Naive B cell (primary cell): ENCODE measurements around the gene NPLOC4. TPM values are rescaled to one million over a fixed set of nuclear protein-coding genes. Genes with fewer than 3 reads are reported as not detected.
A peak's percentile ranks its signal among the peaks of the same experiment; 100 is the strongest.

Experiments
- ATAC-seq, 2 donors: fragments of 150-1000 bp; cut with Tn5 transposase; 2 replicates each; pipeline ENCODE4 v1.10.0; 2021; ENCODE audit warnings: low read depth in 2 of 2, mild to moderate bottlenecking in 2 of 2, moderate library complexity in 2 of 2
- DNase-seq: peaks from one replicate; pipeline ENCODE4 v3.0.0; 2022
- H3K27ac Mint-ChIP-seq, 6 donors: one replicate each; pipeline ENCODE4 v1.8.0; 2020 to 2022; ENCODE audit warnings: mild to moderate bottlenecking in 6 of 6, mixed read lengths in 6 of 6, moderate library complexity in 5 of 6, inconsistent platforms in 2 of 6
- H3K27me3 Mint-ChIP-seq, 3 donors: one replicate each; pipeline ENCODE4 v1.8.0; 2021 to 2022; ENCODE audit warnings: mixed read lengths in 3 of 3, mild to moderate bottlenecking in 1 of 3
- H3K36me3 Mint-ChIP-seq, 2 donors: one replicate each; pipeline ENCODE4 v1.8.0; 2020 to 2022; ENCODE audit warnings: mixed read lengths in 2 of 2, inconsistent platforms in 1 of 2, mild to moderate bottlenecking in 1 of 2
- H3K4me1 Mint-ChIP-seq, 3 donors: one replicate each; pipeline ENCODE4 v1.8.0; 2020 to 2022; ENCODE audit warnings: mixed read lengths in 3 of 3, inconsistent platforms in 1 of 3, mild to moderate bottlenecking in 1 of 3, moderate library complexity in 1 of 3
- H3K4me3 Mint-ChIP-seq, 8 donors: one replicate each; pipeline ENCODE4 v1.8.0; 2020 to 2022; ENCODE audit warnings: mild to moderate bottlenecking in 8 of 8, mixed read lengths in 8 of 8, moderate library complexity in 8 of 8, inconsistent platforms in 2 of 8
- H3K9me3 Mint-ChIP-seq, 7 donors: one replicate each; pipeline ENCODE4 v1.8.0; 2020 to 2022; ENCODE audit warnings: mixed read lengths in 7 of 7, mild to moderate bottlenecking in 5 of 7, inconsistent platforms in 2 of 7, moderate library complexity in 1 of 7
- polyA plus RNA-seq, 6 donors: library from polyadenylated mRNA; unstranded; fragments of 300-500 nt; fragmentation: Illumina TruSeq; gene quantifications; one replicate each; pipeline ENCODE4 v1.2.3, GENCODE V29; 2021; ENCODE audit warnings: low read depth in 6 of 6

The NPLOC4 gene
- polyA plus RNA-seq, 6 donors from 2014 or later = 49.2 to 76.6 (median 57.7) TPM

- Mint-ChIP-seq H3K27me3 (no peaks in the 10 kb centered on the region), H3K9me3 (no peaks in the 10 kb centered on the region), H3K27ac (peak overlapping the region in 1 of 6 donors; percentile 23), H3K36me3 (peaks cover 9 to 40% of the 10 kb centered on the region in 2 donors), H3K4me3 (no peak overlapping the region), H3K4me1 (peaks cover 24 to 35% (median 30%) of the 10 kb centered on the region in 3 donors)
- DNase-seq = no peak
- ATAC-seq = no peak
Observed at GRCh38 chr17:81575836-81576235, 61.1 kb downstream of the NPLOC4 start.

GRCh38 chr17:81574643-81574956 lies 62.3 kb downstream of the NPLOC4 start:
- Mint-ChIP-seq H3K27ac (peak overlapping the region in 1 of 6 donors; percentile 27), H3K36me3 (peaks cover 9 to 30% of the 10 kb centered on the region in 2 donors), H3K4me1 (peaks cover 16 to 24% (median 18%) of the 10 kb centered on the region in 3 donors), H3K27me3 (no peaks in the 10 kb centered on the region), H3K9me3 (no peaks in the 10 kb centered on the region), H3K4me3 (no peak overlapping the region)
- DNase-seq (no peak), ATAC-seq (no peak)

DNA sequence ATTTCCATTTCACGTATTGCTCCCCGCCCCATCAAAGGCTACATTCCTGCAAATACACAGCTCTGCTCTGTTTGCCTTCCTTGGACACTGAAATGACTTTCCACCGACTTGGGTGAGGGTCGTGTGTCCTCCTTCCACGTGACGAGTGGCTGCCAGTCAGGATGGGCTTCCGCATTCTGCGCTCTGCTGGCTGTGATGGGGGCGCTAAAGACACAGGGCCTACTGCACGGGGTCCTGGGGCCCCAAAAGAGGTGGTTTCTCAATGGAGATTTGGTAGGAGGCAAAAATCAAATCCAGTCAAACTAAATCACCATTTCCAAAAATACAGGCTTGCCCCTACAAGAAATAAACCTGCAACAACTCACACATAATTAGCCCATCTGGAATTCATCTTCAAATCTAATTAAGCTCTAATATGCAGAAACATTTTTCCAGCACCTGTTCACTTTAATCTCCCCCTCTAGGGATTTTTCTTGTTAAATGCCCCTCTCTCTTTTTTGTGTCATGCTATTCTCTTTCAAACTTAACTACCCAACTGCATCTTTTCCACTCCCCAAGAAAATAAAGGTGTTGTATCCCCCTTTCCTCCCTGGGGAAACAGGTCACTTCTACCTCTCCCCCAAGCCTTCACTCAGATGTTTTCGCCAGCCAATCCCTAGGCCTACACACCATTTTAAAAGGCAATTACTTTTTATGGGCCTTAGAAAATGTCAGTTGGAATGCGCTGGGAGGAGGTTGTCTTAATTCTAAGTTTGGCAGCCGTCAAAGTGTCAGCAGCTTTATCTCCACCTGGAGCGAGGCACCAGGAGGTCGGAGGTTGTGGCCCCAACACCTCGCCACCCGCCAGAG lies 62.9 kb downstream of the NPLOC4 start:
- Mint-ChIP-seq H3K4me1 (peaks cover 13 to 21% (median 13%) of the 10 kb centered on the region in 3 donors), H3K4me3 (peak overlapping the region in 1 of 8 donors; percentile 2), H3K36me3 (peaks cover 9 to 26% of the 10 kb centered on the region in 2 donors), H3K27ac (no peak overlapping the region), H3K9me3 (no peaks in the 10 kb centered on the region), H3K27me3 (no peaks in the 10 kb centered on the region)
- DNase-seq = no peak
- no peak for ATAC-seq

GRCh38 chr17:81572563-81573168 lies 64.2 kb downstream of the NPLOC4 start:
- H3K4me1 Mint-ChIP-seq = peaks cover 2 to 10% (median 5%) of the 10 kb centered on the region in 3 donors
- DNase-seq = no peak
- H3K36me3 Mint-ChIP-seq = peaks cover 15 to 23% of the 10 kb centered on the region in 2 donors
- H3K9me3 Mint-ChIP-seq = no peaks in the 10 kb centered on the region
- ATAC-seq = no peak
- no peak overlapping the region for H3K27ac Mint-ChIP-seq
- no peaks in the 10 kb centered on the region for H3K27me3 Mint-ChIP-seq
- no peak overlapping the region for H3K4me3 Mint-ChIP-seq

- no peak overlapping the region for H3K4me3 Mint-ChIP-seq
- ATAC-seq = no peak
- peaks cover 0 to 3% (median 3%) of the 10 kb centered on the region in 3 donors for H3K4me1 Mint-ChIP-seq
- H3K9me3 Mint-ChIP-seq = no peaks in the 10 kb centered on the region
- H3K27me3 Mint-ChIP-seq = no peaks in the 10 kb centered on the region
- no peak for DNase-seq
- H3K27ac Mint-ChIP-seq = no peak overlapping the region
- peaks cover 12 to 16% of the 10 kb centered on the region in 2 donors for H3K36me3 Mint-ChIP-seq
Observed at GRCh38 chr17:81570964-81571363, 65.9 kb downstream of the NPLOC4 start.

DNA sequence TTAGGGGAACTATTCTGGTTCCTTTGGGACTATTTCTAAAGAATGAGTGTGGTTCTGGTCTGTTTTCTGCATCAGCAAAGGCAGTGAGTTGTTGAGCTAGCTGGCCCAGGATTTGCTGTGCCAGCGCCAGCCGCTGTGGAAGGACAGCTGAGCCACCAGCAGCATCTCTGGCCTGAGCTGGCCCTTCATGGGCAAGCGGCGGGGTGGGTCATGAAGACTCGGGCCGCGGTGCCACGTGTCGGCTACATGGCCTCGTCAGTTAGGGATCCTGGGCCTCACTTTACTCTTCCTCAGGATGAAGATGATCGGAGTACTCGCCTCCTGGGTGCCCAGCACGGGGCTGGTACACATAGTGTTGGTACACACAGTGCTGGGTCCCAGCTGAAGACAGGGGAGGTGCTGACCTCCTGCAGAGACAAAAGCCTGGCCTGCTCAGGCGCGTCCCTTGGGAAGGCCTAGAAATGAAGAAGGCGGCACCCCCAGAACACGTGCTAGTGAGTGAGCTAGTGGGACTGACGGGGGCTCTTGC lies 66.9 kb downstream of the NPLOC4 start:
- Mint-ChIP-seq H3K4me1 (peaks cover 0 to 3% (median 3%) of the 10 kb centered on the region in 3 donors), H3K9me3 (no peaks in the 10 kb centered on the region), H3K36me3 (peaks cover 15 to 16% of the 10 kb centered on the region in 2 donors), H3K27me3 (no peaks in the 10 kb centered on the region), H3K4me3 (no peak overlapping the region), H3K27ac (peak overlapping the region in 1 of 6 donors; percentile 50)
- DNase-seq (no peak), ATAC-seq (no peak)

DNA sequence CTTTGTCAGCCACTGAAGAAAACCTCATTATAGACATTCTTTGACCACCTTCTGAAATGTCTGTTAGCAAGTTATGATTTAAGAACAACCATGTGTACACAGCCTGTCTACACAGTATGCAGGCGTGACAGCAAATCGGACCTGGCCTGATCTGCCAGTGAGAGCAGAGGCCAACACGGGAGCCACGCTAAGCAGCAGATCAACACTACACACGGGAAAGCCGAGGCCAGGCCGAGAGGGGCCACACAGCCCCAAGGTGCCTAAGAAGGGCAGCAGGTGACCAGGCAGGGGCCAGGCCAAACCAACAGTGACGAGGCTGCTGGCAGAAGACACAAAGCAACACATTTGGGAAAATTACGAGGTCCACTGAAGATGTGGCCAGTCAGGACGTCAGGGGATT lies 68.5 kb downstream of the NPLOC4 start:
- peaks cover 0 to 8% (median 0%) of the 10 kb centered on the region in 3 donors for H3K4me1 Mint-ChIP-seq
- H3K27ac Mint-ChIP-seq = no peak overlapping the region
- H3K27me3 Mint-ChIP-seq = no peaks in the 10 kb centered on the region
- no peaks in the 10 kb centered on the region for H3K9me3 Mint-ChIP-seq
- no peak for DNase-seq
- no peak overlapping the region for H3K4me3 Mint-ChIP-seq
- peaks cover 7 to 15% of the 10 kb centered on the region in 2 donors for H3K36me3 Mint-ChIP-seq
- no peak for ATAC-seq

DNA sequence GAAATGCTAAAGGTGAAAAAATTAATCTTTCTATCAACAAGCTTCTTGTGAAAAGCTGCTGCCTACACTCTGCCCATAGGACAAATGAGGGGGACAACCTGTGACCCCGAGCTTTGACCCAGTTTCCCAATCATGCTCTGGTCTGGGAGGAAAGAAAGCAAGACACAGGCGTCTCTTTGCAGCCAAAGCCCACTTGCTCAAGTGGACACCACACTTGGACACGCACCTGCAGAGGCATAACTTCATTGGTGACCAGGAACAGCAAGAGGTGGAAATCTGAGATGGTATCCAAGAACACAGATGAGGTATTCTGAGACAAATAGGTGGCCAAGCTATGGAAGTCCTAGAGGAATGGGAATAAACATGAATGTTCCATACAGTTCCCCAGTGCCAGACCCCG lies 69.7 kb downstream of the NPLOC4 start:
- H3K27me3 Mint-ChIP-seq = no peaks in the 10 kb centered on the region
- DNase-seq (no peak), ATAC-seq (no peak)
- H3K4me3 Mint-ChIP-seq = no peak overlapping the region
- peaks cover 5 to 20% (median 6%) of the 10 kb centered on the region in 3 donors for H3K4me1 Mint-ChIP-seq
- peak overlapping the region in 1 of 6 donors; percentile 69 for H3K27ac Mint-ChIP-seq
- H3K9me3 Mint-ChIP-seq = no peaks in the 10 kb centered on the region
- H3K36me3 Mint-ChIP-seq = peaks cover 7 to 15% of the 10 kb centered on the region in 2 donors

- H3K36me3 Mint-ChIP-seq = peaks cover 7 to 15% of the 10 kb centered on the region in 2 donors
- H3K27ac Mint-ChIP-seq = peak overlapping the region in 4 of 6 donors; percentile 37 to 82 (median 72)
- H3K27me3 Mint-ChIP-seq = no peaks in the 10 kb centered on the region
- H3K4me3 Mint-ChIP-seq = no peak overlapping the region
- H3K4me1 Mint-ChIP-seq = peaks cover 8 to 25% (median 9%) of the 10 kb centered on the region in 3 donors
- ATAC-seq (no peak), DNase-seq (no peak)
- no peaks in the 10 kb centered on the region for H3K9me3 Mint-ChIP-seq
Observed at GRCh38 chr17:81566461-81567126, 70.3 kb downstream of the NPLOC4 start.

- peaks cover 7 to 12% of the 10 kb centered on the region in 2 donors for H3K36me3 Mint-ChIP-seq
- H3K27ac Mint-ChIP-seq = peak overlapping the region in 1 of 6 donors; percentile 26
- no peak for ATAC-seq
- no peak overlapping the region for H3K4me3 Mint-ChIP-seq
- peaks cover 21 to 38% (median 22%) of the 10 kb centered on the region in 3 donors for H3K4me1 Mint-ChIP-seq
- DNase-seq = no peak
- H3K9me3 Mint-ChIP-seq = no peaks in the 10 kb centered on the region
- no peaks in the 10 kb centered on the region for H3K27me3 Mint-ChIP-seq
Observed at GRCh38 chr17:81565231-81565630, 71.7 kb downstream of the NPLOC4 start.

DNA sequence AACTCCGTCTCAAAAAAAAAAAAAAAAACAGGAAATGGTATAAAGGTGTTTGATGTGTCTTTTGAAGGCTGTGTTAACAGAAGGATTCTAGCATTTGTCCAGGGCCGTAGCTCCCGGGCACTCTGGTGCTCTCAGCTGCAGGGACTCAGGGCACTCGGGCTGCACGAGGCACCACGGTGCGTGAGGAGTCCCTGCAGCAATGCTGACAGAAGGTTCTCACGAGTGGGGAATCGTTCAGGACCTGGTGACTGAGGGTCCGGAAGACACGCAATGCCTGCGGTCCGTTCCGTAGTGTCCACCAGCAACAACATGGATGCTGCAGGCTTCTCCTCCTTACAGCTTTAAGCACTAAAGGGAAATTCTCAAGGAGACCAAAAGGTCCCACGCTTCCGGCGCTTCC lies 72.1 kb downstream of the NPLOC4 start:
- DNase-seq (no peak), ATAC-seq (no peak)
- Mint-ChIP-seq H3K4me3 (no peak overlapping the region), H3K9me3 (no peaks in the 10 kb centered on the region), H3K27ac (peak overlapping the region in 1 of 6 donors; percentile 26), H3K27me3 (no peaks in the 10 kb centered on the region), H3K4me1 (peaks cover 21 to 39% (median 25%) of the 10 kb centered on the region in 3 donors), H3K36me3 (peaks cover 7 to 12% of the 10 kb centered on the region in 2 donors)

GRCh38 chr17:81563861-81564586 lies 72.9 kb downstream of the NPLOC4 start:
- H3K9me3 Mint-ChIP-seq = no peaks in the 10 kb centered on the region
- ATAC-seq (no peak), DNase-seq (no peak)

GRCh38 chr17:81561494-81561885 lies 75.4 kb downstream of the NPLOC4 start:
- no peak for DNase-seq
- H3K4me1 Mint-ChIP-seq = peaks cover 25 to 43% (median 25%) of the 10 kb centered on the region in 3 donors
- peak overlapping the region; percentile 76 to 97 (median 92) for H3K27ac Mint-ChIP-seq
- peak overlapping the region; percentile 15 to 90 (median 74) for H3K4me3 Mint-ChIP-seq
- ATAC-seq = peak in 1 of 2 donors; percentile 29
- H3K36me3 Mint-ChIP-seq = peaks cover 6 to 7% of the 10 kb centered on the region in 2 donors
- H3K27me3 Mint-ChIP-seq = no peaks in the 10 kb centered on the region
- no peaks in the 10 kb centered on the region for H3K9me3 Mint-ChIP-seq

More at GRCh38 chr17:81563861-81564586, 72.9 kb downstream of the NPLOC4 start:
- Mint-ChIP-seq H3K27ac (no peak overlapping the region), H3K27me3 (no peaks in the 10 kb centered on the region), H3K4me3 (no peak overlapping the region), H3K36me3 (peaks cover 7 to 12% of the 10 kb centered on the region in 2 donors), H3K4me1 (peaks cover 21 to 39% (median 25%) of the 10 kb centered on the region in 3 donors)
